ENCODE data around the gene MUC20.

- TF ChIP-seq, protein P1, sequence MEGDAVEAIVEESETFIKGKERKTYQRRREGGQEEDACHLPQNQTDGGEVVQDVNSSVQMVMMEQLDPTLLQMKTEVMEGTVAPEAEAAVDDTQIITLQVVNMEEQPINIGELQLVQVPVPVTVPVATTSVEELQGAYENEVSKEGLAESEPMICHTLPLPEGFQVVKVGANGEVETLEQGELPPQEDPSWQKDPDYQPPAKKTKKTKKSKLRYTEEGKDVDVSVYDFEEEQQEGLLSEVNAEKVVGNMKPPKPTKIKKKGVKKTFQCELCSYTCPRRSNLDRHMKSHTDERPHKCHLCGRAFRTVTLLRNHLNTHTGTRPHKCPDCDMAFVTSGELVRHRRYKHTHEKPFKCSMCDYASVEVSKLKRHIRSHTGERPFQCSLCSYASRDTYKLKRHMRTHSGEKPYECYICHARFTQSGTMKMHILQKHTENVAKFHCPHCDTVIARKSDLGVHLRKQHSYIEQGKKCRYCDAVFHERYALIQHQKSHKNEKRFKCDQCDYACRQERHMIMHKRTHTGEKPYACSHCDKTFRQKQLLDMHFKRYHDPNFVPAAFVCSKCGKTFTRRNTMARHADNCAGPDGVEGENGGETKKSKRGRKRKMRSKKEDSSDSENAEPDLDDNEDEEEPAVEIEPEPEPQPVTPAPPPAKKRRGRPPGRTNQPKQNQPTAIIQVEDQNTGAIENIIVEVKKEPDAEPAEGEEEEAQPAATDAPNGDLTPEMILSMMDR (IDR thresholded peaks at IDR 0.05) = no peak
- TF ChIP-seq REST (IDR thresholded peaks at IDR 0.05; ENCODE audit: insufficient read depth in 1 of 2, low read depth in 2 of 2, low read length in 1 of 2) = no peak
Observed at GRCh38 chr3:195761567-195762248, 40.9 kb downstream of the MUC20 start.
